SW480 (cell line): ENCODE results near the gene MKNK1.
A peak's percentile ranks its signal among the peaks of the same experiment; 100 is the strongest.

Experiments used
- DNase-seq: peaks from one replicate; pipeline ENCODE4 v3.0.0-alpha.2; 2016; ENCODE audit warnings: low spot score

The MKNK1 gene

GRCh38 chr1:46522184-46522968 is 81.7 kb downstream of the MKNK1 start:
- DNase-seq = no peak

- no peak for DNase-seq
These were observed 82.7 kb downstream of the MKNK1 start for GRCh38 chr1:46521414-46521813.

GRCh38 chr1:46520063-46520911 is 83.8 kb downstream of the MKNK1 start:
- peak; percentile 84 for DNase-seq

GRCh38 chr1:46519209-46519608 is 84.9 kb downstream of the MKNK1 start:
- DNase-seq = no peak

- DNase-seq = no peak
These were observed 86.1 kb downstream of the MKNK1 start for GRCh38 chr1:46517932-46518498.

GRCh38 chr1:46517010-46517600 is 87.0 kb downstream of the MKNK1 start:
- peak; percentile 83 for DNase-seq

GRCh38 chr1:46516200-46516950 is 87.7 kb downstream of the MKNK1 start:
- no peak for DNase-seq

GRCh38 chr1:46515576-46515975 is 88.5 kb downstream of the MKNK1 start:
- no peak for DNase-seq

- DNase-seq = no peak
These were observed 90.5 kb downstream of the MKNK1 start for GRCh38 chr1:46513536-46513935.

GRCh38 chr1:46512792-46513190 is 91.3 kb downstream of the MKNK1 start:
- DNase-seq = no peak

GRCh38 chr1:46512135-46512791 is 91.8 kb downstream of the MKNK1 start:
- no peak for DNase-seq

GRCh38 chr1:46510998-46511365 is 93.1 kb downstream of the MKNK1 start:
- no peak for DNase-seq

- DNase-seq = no peak
These were observed 93.6 kb downstream of the MKNK1 start for GRCh38 chr1:46510341-46510997.

GRCh38 chr1:46508757-46509156 is 95.3 kb downstream of the MKNK1 start:
- no peak for DNase-seq
